Measurements from ENCODE around the gene PWP1.

The PWP1 gene

DNA sequence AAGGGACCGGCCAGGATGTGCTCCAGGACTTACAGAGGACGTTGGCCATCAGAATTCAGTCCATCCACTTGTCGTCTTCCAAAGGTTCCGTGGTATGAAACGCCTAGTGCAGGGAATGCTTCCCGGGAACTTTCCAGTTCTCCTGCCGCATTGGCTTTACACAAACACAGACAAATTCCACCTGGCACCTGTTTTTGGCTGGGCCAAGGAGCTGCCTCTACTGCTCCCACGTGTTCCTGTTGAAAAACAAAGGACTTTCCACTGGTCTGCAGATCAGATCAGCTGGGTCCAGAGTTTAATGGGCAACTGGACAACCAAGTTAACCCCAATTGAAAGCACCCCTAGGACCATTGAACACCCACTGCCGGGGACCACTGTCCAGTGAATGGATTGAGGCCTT lies 28.0 kb upstream of the PWP1 start:
- H3K9ac ChIP-seq (ENCODE audit: low read depth, low read length) = no peak overlapping the region
- no peaks in the 10 kb centered on the region for H3K9me3 ChIP-seq (ENCODE audit: control insufficient read depth, insufficient read depth, low read length)
- H3K36me3 ChIP-seq (ENCODE audit: insufficient read depth, low read length) = peaks cover 8% of the 10 kb centered on the region; the same call in 1 of the 2 replicates
- H3K4me1 ChIP-seq (ENCODE audit: insufficient read depth, low read length) = peaks cover 21% of the 10 kb centered on the region

DNA sequence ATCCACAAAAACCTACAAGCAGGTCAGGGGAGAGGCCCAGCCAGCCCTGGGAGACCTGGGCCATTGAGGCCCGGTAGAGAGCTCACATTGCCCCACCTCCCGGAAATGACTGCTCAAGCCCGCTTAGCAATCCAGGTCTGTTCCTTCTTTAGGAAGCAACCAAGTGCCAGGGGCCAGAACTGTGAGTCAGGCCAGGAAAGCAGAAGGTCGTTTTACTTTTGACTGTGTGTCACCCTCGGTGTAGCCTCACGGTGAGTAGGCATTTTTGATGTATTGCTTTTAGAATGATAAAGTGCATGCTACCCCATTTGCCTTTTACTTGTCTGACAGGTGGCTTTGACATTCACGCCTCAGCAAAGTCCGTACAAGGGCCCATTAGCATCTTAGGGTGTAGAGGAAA lies 25.4 kb upstream of the PWP1 start:
- Histone ChIP-seq H3K9ac (ENCODE audit: low read depth, low read length) (no peak overlapping the region), H3K36me3 (ENCODE audit: insufficient read depth, low read length) (peaks cover 8% of the 10 kb centered on the region; the same call in 1 of the 2 replicates), H3K9me3 (ENCODE audit: control insufficient read depth, insufficient read depth, low read length) (no peaks in the 10 kb centered on the region), H3K4me1 (ENCODE audit: insufficient read depth, low read length) (peaks cover 22% of the 10 kb centered on the region)

GRCh38 chr12:107660861-107661415 lies 24.7 kb upstream of the PWP1 start:
- peaks cover 8% of the 10 kb centered on the region; the same call in 1 of the 2 replicates for H3K36me3 ChIP-seq (ENCODE audit: insufficient read depth, low read length)
- H3K9ac ChIP-seq (ENCODE audit: low read depth, low read length) = no peak overlapping the region; the same call in 1 of the 2 replicates
- peaks cover 29% of the 10 kb centered on the region for H3K4me1 ChIP-seq (ENCODE audit: insufficient read depth, low read length)
- no peaks in the 10 kb centered on the region for H3K9me3 ChIP-seq (ENCODE audit: control insufficient read depth, insufficient read depth, low read length)

DNA sequence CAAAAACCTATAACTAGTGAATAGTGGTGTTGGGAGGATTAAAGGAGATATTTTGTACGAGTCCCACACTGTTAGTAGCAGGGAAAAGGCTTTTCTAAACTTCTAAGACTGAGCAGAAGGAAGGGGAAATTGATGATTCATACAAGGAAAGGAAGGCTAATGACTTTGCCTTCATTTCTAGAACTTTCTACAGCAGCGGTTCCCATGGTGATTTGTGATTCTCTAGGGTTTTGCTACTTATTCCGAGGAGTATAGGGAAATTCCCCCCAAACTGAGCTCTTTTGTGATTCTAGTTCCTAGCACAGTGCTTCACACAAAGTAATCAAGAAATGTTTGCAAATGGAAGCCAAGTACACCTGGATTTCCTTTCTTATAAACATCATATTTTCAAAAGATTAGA lies 23.8 kb upstream of the PWP1 start:
- Histone ChIP-seq H3K9ac (ENCODE audit: low read depth, low read length) (no peak overlapping the region), H3K9me3 (ENCODE audit: control insufficient read depth, insufficient read depth, low read length) (no peaks in the 10 kb centered on the region), H3K36me3 (ENCODE audit: insufficient read depth, low read length) (peaks cover 8% of the 10 kb centered on the region; the same call in 1 of the 2 replicates), H3K4me1 (ENCODE audit: insufficient read depth, low read length) (peaks cover 30% of the 10 kb centered on the region)

GRCh38 chr12:107662484-107662883 lies 23.1 kb upstream of the PWP1 start:
- Histone ChIP-seq H3K4me1 (ENCODE audit: insufficient read depth, low read length) (peaks cover 30% of the 10 kb centered on the region), H3K36me3 (ENCODE audit: insufficient read depth, low read length) (peaks cover 8% of the 10 kb centered on the region; the same call in 1 of the 2 replicates), H3K9me3 (ENCODE audit: control insufficient read depth, insufficient read depth, low read length) (no peaks in the 10 kb centered on the region), H3K9ac (ENCODE audit: low read depth, low read length) (no peak overlapping the region)

GRCh38 chr12:107663277-107663676 lies 22.3 kb upstream of the PWP1 start:
- Histone ChIP-seq H3K4me1 (ENCODE audit: insufficient read depth, low read length) (peaks cover 30% of the 10 kb centered on the region), H3K36me3 (ENCODE audit: insufficient read depth, low read length) (0 out of 2 replicates have a peak, but pooled peaks cover 5% of the 10 kb centered on the region), H3K9ac (ENCODE audit: low read depth, low read length) (no peak overlapping the region), H3K9me3 (ENCODE audit: control insufficient read depth, insufficient read depth, low read length) (no peaks in the 10 kb centered on the region)

GRCh38 chr12:107666009-107666408 lies 19.6 kb upstream of the PWP1 start:
- H3K36me3 ChIP-seq (ENCODE audit: insufficient read depth, low read length) = no peaks in the 10 kb centered on the region
- H3K9me3 ChIP-seq (ENCODE audit: control insufficient read depth, insufficient read depth, low read length) = no peaks in the 10 kb centered on the region
- H3K9ac ChIP-seq (ENCODE audit: low read depth, low read length) = no peak overlapping the region
- peaks cover 25% of the 10 kb centered on the region for H3K4me1 ChIP-seq (ENCODE audit: insufficient read depth, low read length)

DNA sequence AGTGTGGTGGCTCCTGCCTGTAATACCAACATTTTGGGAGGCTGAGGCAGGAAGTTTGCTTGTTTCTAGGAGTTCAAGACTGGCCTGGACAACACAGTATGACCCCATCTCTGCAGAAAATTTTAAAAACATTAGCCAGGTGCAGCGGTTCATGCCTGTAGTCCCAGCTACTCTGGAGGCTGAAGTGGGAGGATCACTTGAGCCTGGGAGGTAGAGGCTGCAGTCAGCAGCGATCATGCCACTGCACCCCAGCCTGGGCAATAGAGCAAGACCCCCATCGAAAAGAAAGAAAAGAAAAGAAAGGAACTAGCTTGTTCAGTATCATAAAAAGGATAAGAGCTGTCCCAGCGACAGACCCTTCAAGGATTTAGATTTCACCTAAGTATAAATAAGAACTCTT lies 18.1 kb upstream of the PWP1 start:
- Histone ChIP-seq H3K36me3 (ENCODE audit: insufficient read depth, low read length) (no peaks in the 10 kb centered on the region), H3K9me3 (ENCODE audit: control insufficient read depth, insufficient read depth, low read length) (no peaks in the 10 kb centered on the region), H3K9ac (ENCODE audit: low read depth, low read length) (no peak overlapping the region), H3K4me1 (ENCODE audit: insufficient read depth, low read length) (peaks cover 22% of the 10 kb centered on the region)

GRCh38 chr12:107668320-107669098 lies 17.1 kb upstream of the PWP1 start:
- Histone ChIP-seq H3K4me1 (ENCODE audit: insufficient read depth, low read length) (peaks cover 22% of the 10 kb centered on the region), H3K9ac (ENCODE audit: low read depth, low read length) (no peak overlapping the region), H3K9me3 (ENCODE audit: control insufficient read depth, insufficient read depth, low read length) (no peaks in the 10 kb centered on the region), H3K36me3 (ENCODE audit: insufficient read depth, low read length) (no peaks in the 10 kb centered on the region)

GRCh38 chr12:107669946-107670345 lies 15.7 kb upstream of the PWP1 start:
- Histone ChIP-seq H3K9ac (ENCODE audit: low read depth, low read length) (no peak overlapping the region), H3K4me1 (ENCODE audit: insufficient read depth, low read length) (peaks cover 22% of the 10 kb centered on the region), H3K36me3 (ENCODE audit: insufficient read depth, low read length) (no peaks in the 10 kb centered on the region), H3K9me3 (ENCODE audit: control insufficient read depth, insufficient read depth, low read length) (no peaks in the 10 kb centered on the region)

- Histone ChIP-seq H3K9ac (ENCODE audit: low read depth, low read length) (no peak overlapping the region), H3K36me3 (ENCODE audit: insufficient read depth, low read length) (no peaks in the 10 kb centered on the region), H3K9me3 (ENCODE audit: control insufficient read depth, insufficient read depth, low read length) (no peaks in the 10 kb centered on the region), H3K4me1 (ENCODE audit: insufficient read depth, low read length) (peaks cover 12% of the 10 kb centered on the region)
Observed at GRCh38 chr12:107670999-107671643, 14.5 kb upstream of the PWP1 start.

- no peaks in the 10 kb centered on the region for H3K9me3 ChIP-seq (ENCODE audit: control insufficient read depth, insufficient read depth, low read length)
- H3K9ac ChIP-seq (ENCODE audit: low read depth, low read length) = no peak overlapping the region
- H3K36me3 ChIP-seq (ENCODE audit: insufficient read depth, low read length) = no peaks in the 10 kb centered on the region
- H3K4me1 ChIP-seq (ENCODE audit: insufficient read depth, low read length) = 0 out of 2 replicates have a peak, but pooled peaks cover 2% of the 10 kb centered on the region
Observed at GRCh38 chr12:107677671-107678070, 7.9 kb upstream of the PWP1 start.

GRCh38 chr12:107679336-107679735 lies 6.3 kb upstream of the PWP1 start:
- no peaks in the 10 kb centered on the region for H3K9me3 ChIP-seq (ENCODE audit: control insufficient read depth, insufficient read depth, low read length)
- H3K36me3 ChIP-seq (ENCODE audit: insufficient read depth, low read length) = no peaks in the 10 kb centered on the region
- H3K9ac ChIP-seq (ENCODE audit: low read depth, low read length) = no peak overlapping the region
- H3K4me1 ChIP-seq (ENCODE audit: insufficient read depth, low read length) = 0 out of 2 replicates have a peak, but pooled peaks cover 2% of the 10 kb centered on the region

GRCh38 chr12:107681455-107681835 lies 4.2 kb upstream of the PWP1 start:
- Histone ChIP-seq H3K4me1 (ENCODE audit: insufficient read depth, low read length) (peaks cover 6% of the 10 kb centered on the region; the same call in 1 of the 2 replicates), H3K9ac (ENCODE audit: low read depth, low read length) (no peak overlapping the region), H3K36me3 (ENCODE audit: insufficient read depth, low read length) (no peaks in the 10 kb centered on the region), H3K9me3 (ENCODE audit: control insufficient read depth, insufficient read depth, low read length) (no peaks in the 10 kb centered on the region)
